ENCODE results near the gene SLF2.

The SLF2 gene

GRCh38 chr10:100978901-100979195 lies 66.1 kb downstream of the SLF2 start:
- Histone ChIP-seq H3K36me3 (ENCODE audit: control insufficient read depth in 1 of 2, insufficient read depth in 2 of 2, low read length in 2 of 2) (peaks cover 26 to 30% of the 10 kb centered on the region in 2 experiments), H3K9ac (ENCODE audit: low read length) (no peak overlapping the region), H3K18ac (ENCODE audit: low read length) (no peak overlapping the region), H3K27me3 (ENCODE audit: insufficient read depth, low read length) (no peaks in the 10 kb centered on the region), H3K23ac (ENCODE audit: low read length) (no peak overlapping the region), H3K4me2 (ENCODE audit: low read length) (no peak overlapping the region), H3K4me3 (ENCODE audit: low read depth, low read length) (no peak overlapping the region), H2BK12ac (ENCODE audit: low read length) (no peak overlapping the region), H2AK5ac (ENCODE audit: low read length) (no peak overlapping the region), H2BK120ac (ENCODE audit: insufficient read depth, low read length, poor library complexity) (no peak overlapping the region), H2AFZ (ENCODE audit: insufficient read depth, low read length, poor library complexity) (no peak overlapping the region), H4K91ac (ENCODE audit: low read depth, low read length) (no peak overlapping the region), H3K79me1 (ENCODE audit: low read length) (no peaks in the 10 kb centered on the region), H3K14ac (ENCODE audit: low read length) (no peak overlapping the region), H3K27ac (ENCODE audit: low read depth, low read length) (no peak overlapping the region), H2BK5ac (ENCODE audit: low read depth, low read length, poor library complexity) (no peak overlapping the region), H4K8ac (ENCODE audit: low read depth, low read length) (no peak overlapping the region), H4K12ac (ENCODE audit: low read depth, low read length) (no peak overlapping the region), H3K9me3 (ENCODE audit: insufficient read depth, low read depth, low read length) (peaks cover 1% of the 10 kb centered on the region), H3K4me1 (ENCODE audit: control insufficient read depth in 1 of 2, insufficient read depth in 2 of 2, low read length in 2 of 2) (peaks cover 0 to 5% of the 10 kb centered on the region in 2 experiments), H3K79me2 (ENCODE audit: control insufficient read depth, insufficient read depth, low read length, poor library complexity) (no peaks in the 10 kb centered on the region), H3K4ac (ENCODE audit: low read depth, low read length) (no peak overlapping the region)
- WGBS (ENCODE audit: extremely low coverage, insufficient coverage, insufficient read length) = no CpG with 5 or more reads among the region's 10 CpGs
- no peak for DNase-seq

- no peak overlapping the region for H3K27ac ChIP-seq (ENCODE audit: low read depth, low read length)
- no peak for DNase-seq
Measured at GRCh38 chr10:100979791-100980272, 67.1 kb downstream of the SLF2 start.

GRCh38 chr10:100980311-100980710 lies 67.5 kb downstream of the SLF2 start:
- Histone ChIP-seq H2AFZ (ENCODE audit: insufficient read depth, low read length, poor library complexity) (no peak overlapping the region), H3K27ac (ENCODE audit: low read depth, low read length) (no peak overlapping the region), H3K4me2 (ENCODE audit: low read length) (no peak overlapping the region), H3K9me3 (ENCODE audit: insufficient read depth, low read depth, low read length) (peaks cover 1% of the 10 kb centered on the region), H2AK5ac (ENCODE audit: low read length) (no peak overlapping the region), H4K12ac (ENCODE audit: low read depth, low read length) (no peak overlapping the region), H2BK5ac (ENCODE audit: low read depth, low read length, poor library complexity) (no peak overlapping the region), H3K4me3 (ENCODE audit: low read depth, low read length) (no peak overlapping the region), H4K91ac (ENCODE audit: low read depth, low read length) (no peak overlapping the region), H3K27me3 (ENCODE audit: insufficient read depth, low read length) (no peaks in the 10 kb centered on the region), H2BK12ac (ENCODE audit: low read length) (no peak overlapping the region), H3K4me1 (ENCODE audit: control insufficient read depth in 1 of 2, insufficient read depth in 2 of 2, low read length in 2 of 2) (peaks cover 0 to 5% of the 10 kb centered on the region in 2 experiments), H3K23ac (ENCODE audit: low read length) (no peak overlapping the region), H3K9ac (ENCODE audit: low read length) (no peak overlapping the region), H4K8ac (ENCODE audit: low read depth, low read length) (no peak overlapping the region), H2BK120ac (ENCODE audit: insufficient read depth, low read length, poor library complexity) (no peak overlapping the region), H3K79me1 (ENCODE audit: low read length) (no peaks in the 10 kb centered on the region), H3K18ac (ENCODE audit: low read length) (no peak overlapping the region), H3K79me2 (ENCODE audit: control insufficient read depth, insufficient read depth, low read length, poor library complexity) (no peaks in the 10 kb centered on the region), H3K4ac (ENCODE audit: low read depth, low read length) (no peak overlapping the region), H3K36me3 (ENCODE audit: control insufficient read depth in 1 of 2, insufficient read depth in 2 of 2, low read length in 2 of 2) (peaks cover 30 to 38% of the 10 kb centered on the region in 2 experiments), H3K14ac (ENCODE audit: low read length) (no peak overlapping the region)
- no CpG with 5 or more reads among the region's 2 CpGs for WGBS (ENCODE audit: extremely low coverage, insufficient coverage, insufficient read length)
- DNase-seq = no peak

More at GRCh38 chr10:100979791-100980272, 67.1 kb downstream of the SLF2 start:
- Histone ChIP-seq H3K79me2 (ENCODE audit: control insufficient read depth, insufficient read depth, low read length, poor library complexity) (no peaks in the 10 kb centered on the region), H3K23ac (ENCODE audit: low read length) (no peak overlapping the region), H2AK5ac (ENCODE audit: low read length) (no peak overlapping the region), H3K79me1 (ENCODE audit: low read length) (no peaks in the 10 kb centered on the region), H3K4ac (ENCODE audit: low read depth, low read length) (no peak overlapping the region), H2BK5ac (ENCODE audit: low read depth, low read length, poor library complexity) (no peak overlapping the region), H3K4me1 (ENCODE audit: control insufficient read depth in 1 of 2, insufficient read depth in 2 of 2, low read length in 2 of 2) (peaks cover 0 to 5% of the 10 kb centered on the region in 2 experiments), H4K8ac (ENCODE audit: low read depth, low read length) (no peak overlapping the region), H3K4me2 (ENCODE audit: low read length) (no peak overlapping the region), H2BK12ac (ENCODE audit: low read length) (no peak overlapping the region), H3K14ac (ENCODE audit: low read length) (no peak overlapping the region), H3K9ac (ENCODE audit: low read length) (no peak overlapping the region), H3K36me3 (ENCODE audit: control insufficient read depth in 1 of 2, insufficient read depth in 2 of 2, low read length in 2 of 2) (peaks cover 30 to 33% of the 10 kb centered on the region in 2 experiments), H3K18ac (ENCODE audit: low read length) (no peak overlapping the region), H3K9me3 (ENCODE audit: insufficient read depth, low read depth, low read length) (peaks cover 1% of the 10 kb centered on the region), H2AFZ (ENCODE audit: insufficient read depth, low read length, poor library complexity) (no peak overlapping the region), H2BK120ac (ENCODE audit: insufficient read depth, low read length, poor library complexity) (no peak overlapping the region), H3K27me3 (ENCODE audit: insufficient read depth, low read length) (no peaks in the 10 kb centered on the region), H4K91ac (ENCODE audit: low read depth, low read length) (no peak overlapping the region), H4K12ac (ENCODE audit: low read depth, low read length) (no peak overlapping the region), H3K4me3 (ENCODE audit: low read depth, low read length) (no peak overlapping the region)
- no CpG with 5 or more reads among the region's 16 CpGs for WGBS (ENCODE audit: extremely low coverage, insufficient coverage, insufficient read length)

GRCh38 chr10:100980711-100981110 lies 67.9 kb downstream of the SLF2 start:
- Histone ChIP-seq H2AFZ (ENCODE audit: insufficient read depth, low read length, poor library complexity) (no peak overlapping the region), H3K9ac (ENCODE audit: low read length) (no peak overlapping the region), H3K79me1 (ENCODE audit: low read length) (no peaks in the 10 kb centered on the region), H3K27ac (ENCODE audit: low read depth, low read length) (no peak overlapping the region), H4K8ac (ENCODE audit: low read depth, low read length) (no peak overlapping the region), H3K4ac (ENCODE audit: low read depth, low read length) (no peak overlapping the region), H4K12ac (ENCODE audit: low read depth, low read length) (no peak overlapping the region), H3K18ac (ENCODE audit: low read length) (no peak overlapping the region), H2BK120ac (ENCODE audit: insufficient read depth, low read length, poor library complexity) (no peak overlapping the region), H2BK5ac (ENCODE audit: low read depth, low read length, poor library complexity) (no peak overlapping the region), H3K23ac (ENCODE audit: low read length) (no peak overlapping the region), H2AK5ac (ENCODE audit: low read length) (no peak overlapping the region), H4K91ac (ENCODE audit: low read depth, low read length) (no peak overlapping the region), H3K4me2 (ENCODE audit: low read length) (no peak overlapping the region), H3K79me2 (ENCODE audit: control insufficient read depth, insufficient read depth, low read length, poor library complexity) (no peaks in the 10 kb centered on the region), H3K4me1 (ENCODE audit: control insufficient read depth in 1 of 2, insufficient read depth in 2 of 2, low read length in 2 of 2) (peaks cover 0 to 5% of the 10 kb centered on the region in 2 experiments), H3K9me3 (ENCODE audit: insufficient read depth, low read depth, low read length) (peaks cover 1% of the 10 kb centered on the region), H3K27me3 (ENCODE audit: insufficient read depth, low read length) (no peaks in the 10 kb centered on the region), H3K36me3 (ENCODE audit: control insufficient read depth in 1 of 2, insufficient read depth in 2 of 2, low read length in 2 of 2) (peaks cover 30 to 41% of the 10 kb centered on the region in 2 experiments), H3K14ac (ENCODE audit: low read length) (no peak overlapping the region), H2BK12ac (ENCODE audit: low read length) (no peak overlapping the region), H3K4me3 (ENCODE audit: low read depth, low read length) (no peak overlapping the region)
- WGBS (ENCODE audit: extremely low coverage, insufficient coverage, insufficient read length) = no CpG with 5 or more reads among the region's 7 CpGs
- no peak for DNase-seq
